Kasumi-1 (cell line): ENCODE measurements around the gene IFITM10.

Experiments used
- DNase-seq, 2 experiments: peaks; one replicate each; lab custom pipeline; 2025; lab: John Stamatoyannopoulos, UW

The IFITM10 gene

GRCh38 chr11:1751531-1751921 is 1.1 kb upstream of the IFITM10 start:
- no peak for DNase-seq

GRCh38 chr11:1750840-1751530 is 590 bp upstream of the IFITM10 start:
- no peak for DNase-seq

GRCh38 chr11:1749395-1750351 is 722 bp downstream of the IFITM10 start:
- DNase-seq = no peak

- DNase-seq = no peak
Observed at GRCh38 chr11:1748636-1749394, 1.6 kb downstream of the IFITM10 start.

- DNase-seq = no peak
Observed at GRCh38 chr11:1747753-1748635, 2.4 kb downstream of the IFITM10 start.

- no peak for DNase-seq
Observed at GRCh38 chr11:1746956-1747752, 3.2 kb downstream of the IFITM10 start.

- DNase-seq = no peak
Observed at GRCh38 chr11:1746511-1746931, 3.9 kb downstream of the IFITM10 start.

- no peak for DNase-seq
Observed at GRCh38 chr11:1745701-1746320, 4.6 kb downstream of the IFITM10 start.

- DNase-seq = no peak
Observed at GRCh38 chr11:1744891-1745700, 5.3 kb downstream of the IFITM10 start.

GRCh38 chr11:1744137-1744886 is 6.1 kb downstream of the IFITM10 start:
- no peak for DNase-seq

GRCh38 chr11:1743585-1744136 is 6.7 kb downstream of the IFITM10 start:
- DNase-seq = no peak

- DNase-seq = no peak
Observed at GRCh38 chr11:1742869-1743584, 7.4 kb downstream of the IFITM10 start.

- DNase-seq = no peak
Observed at GRCh38 chr11:1742371-1742770, 8.0 kb downstream of the IFITM10 start.

GRCh38 chr11:1741741-1742140 is 8.7 kb downstream of the IFITM10 start:
- DNase-seq = no peak

GRCh38 chr11:1740786-1741530 is 9.4 kb downstream of the IFITM10 start:
- no peak for DNase-seq

GRCh38 chr11:1739576-1739975 is 10.8 kb downstream of the IFITM10 start:
- no peak for DNase-seq

GRCh38 chr11:1738380-1738779 is 12.0 kb downstream of the IFITM10 start:
- DNase-seq = no peak
